HepG2 (cell line): Measurements from ENCODE around the gene CIT. TPM values are rescaled to one million over a fixed set of nuclear protein-coding genes. Genes with fewer than 3 reads are reported as not detected.

ENCODE experiments used
- CHCHD3 ChIP-seq: sonication (generic); formaldehyde crosslinking; IDR thresholded peaks from 2 replicates; pipeline ENCODE4 v1.8.0; 2022; ENCODE audit warnings: mild to moderate bottlenecking, missing genetic modification reagents, moderate library complexity
- DMAP1 ChIP-seq: IDR thresholded peaks from 2 replicates; pipeline ENCODE4 v1.6.1; 2016
- HNF4G ChIP-seq, 2 experiments: sonication (generic) in 1 of 2; formaldehyde crosslinking in 1 of 2; IDR thresholded peaks; 2 replicates each; pipeline versions ENCODE4 v1.4.0 to v1.6.1; 2011 to 2020; ENCODE audit warnings: borderline replicate concordance in 2 of 2, low read depth in 2 of 2, mild to moderate bottlenecking in 2 of 2, low read length in 1 of 2, missing genetic modification reagents in 1 of 2, moderate library complexity in 1 of 2
- IRF2 ChIP-seq: IDR thresholded peaks from 2 replicates; pipeline ENCODE4 v1.6.1; 2018; ENCODE audit warnings: missing genetic modification reagents, missing compliant biosample characterization
- KDM6A ChIP-seq: IDR thresholded peaks from 2 replicates; pipeline ENCODE4 v1.6.1; 2016; ENCODE audit warnings: low read depth
- MIER2 ChIP-seq: IDR thresholded peaks from 2 replicates; pipeline ENCODE4 v1.6.1; 2016; ENCODE audit warnings: missing biosample characterization, missing genetic modification reagents
- NR2F2 ChIP-seq: IDR thresholded peaks from 2 replicates; pipeline ENCODE4 v1.6.1; 2012; ENCODE audit warnings: low read depth, inconsistent platforms, borderline replicate concordance
- RCOR2 ChIP-seq: IDR thresholded peaks from 2 replicates; pipeline ENCODE4 v1.6.1; 2016; ENCODE audit warnings: missing biosample characterization, missing genetic modification reagents
- SOX5 ChIP-seq: IDR thresholded peaks from 2 replicates; pipeline ENCODE4 v1.6.1; 2016; ENCODE audit warnings: borderline replicate concordance
- ZNF75D ChIP-seq: sonication (generic); formaldehyde crosslinking; IDR thresholded peaks from 2 replicates; pipeline ENCODE4 v1.8.1; 2023; ENCODE audit warnings: missing genetic modification reagents, mild to moderate bottlenecking, borderline replicate concordance
- polyA plus RNA-seq, 8 experiments: library from polyadenylated mRNA; depleted of rRNA in 3 of 8; stranded (reverse) in 7 of 8; unstranded in 1 of 8; fragments of >200 nt; fragmentation: Illumina TruSeq in 4 of 8; extraction: Trizol in 4 of 8; gene quantifications; 2 replicates each; pipeline versions ENCODE4 v1.2.1 to v1.2.3, GENCODE V29; 2011 to 2016; ENCODE audit warnings: low read depth in 4 of 8, missing spikeins in 1 of 8, mixed read lengths in 1 of 8; ENCODE audit not compliant: insufficient read depth in 1 of 8
- total RNA-seq, 5 experiments: library from RNA; depleted of rRNA; stranded (reverse); fragments of >200 nt; fragmentation: Illumina TruSeq; extraction: Trizol; gene quantifications; 2 replicates each; pipeline ENCODE4 v1.2.3, GENCODE V29; 2016; ENCODE audit warnings: low read depth in 1 of 5
- TF ChIP-seq, protein P1 (sequence below): sonication (generic); formaldehyde crosslinking; IDR thresholded peaks from 2 replicates; pipeline ENCODE4 v1.4.0; 2020; ENCODE audit warnings: missing genetic modification reagents
- TF ChIP-seq, protein P2 (sequence below): IDR thresholded peaks from 2 replicates; pipeline ENCODE4 v1.6.1; 2018; ENCODE audit warnings: missing genetic modification reagents, mild to moderate bottlenecking, missing compliant biosample characterization
- TF ChIP-seq, protein P3 (sequence below), 2 experiments: sonication (generic) in 1 of 2; formaldehyde crosslinking in 1 of 2; IDR thresholded peaks; 2 replicates each; pipeline versions ENCODE4 v1.5.1 to v1.6.1; 2011 to 2020; ENCODE audit warnings: borderline replicate concordance in 1 of 2, low read depth in 1 of 2, low read length in 1 of 2, mild to moderate bottlenecking in 1 of 2, missing genetic modification reagents in 1 of 2, moderate library complexity in 1 of 2
- TF ChIP-seq, protein P4 (sequence below): sonication (generic); formaldehyde crosslinking; IDR thresholded peaks from 2 replicates; pipeline ENCODE4 v1.4.0; 2020; ENCODE audit warnings: missing genetic modification reagents
- TF ChIP-seq, protein P5 (sequence below): sonication (generic); formaldehyde crosslinking; IDR thresholded peaks from 2 replicates; pipeline ENCODE4 v1.5.0; 2020; ENCODE audit warnings: missing genetic modification reagents
- TF ChIP-seq, protein P6 (sequence below): sonication (generic); formaldehyde crosslinking; IDR thresholded peaks from 2 replicates; pipeline ENCODE4 v1.4.0; 2020; ENCODE audit warnings: missing genetic modification reagents
- TF ChIP-seq, protein P7 (sequence below): sonication (generic); formaldehyde crosslinking; IDR thresholded peaks from 2 replicates; pipeline ENCODE4 v1.8.1; 2023; ENCODE audit warnings: mild to moderate bottlenecking, inconsistent platforms, moderate library complexity, missing genetic modification reagents, borderline replicate concordance

CIT gene
- total and polyA plus RNA-seq, 2 of the 13 experiments (the other 11 are each of a cell fraction or from before 2014, with no cell fraction given) = 7.7 to 11.7 TPM

DNA sequence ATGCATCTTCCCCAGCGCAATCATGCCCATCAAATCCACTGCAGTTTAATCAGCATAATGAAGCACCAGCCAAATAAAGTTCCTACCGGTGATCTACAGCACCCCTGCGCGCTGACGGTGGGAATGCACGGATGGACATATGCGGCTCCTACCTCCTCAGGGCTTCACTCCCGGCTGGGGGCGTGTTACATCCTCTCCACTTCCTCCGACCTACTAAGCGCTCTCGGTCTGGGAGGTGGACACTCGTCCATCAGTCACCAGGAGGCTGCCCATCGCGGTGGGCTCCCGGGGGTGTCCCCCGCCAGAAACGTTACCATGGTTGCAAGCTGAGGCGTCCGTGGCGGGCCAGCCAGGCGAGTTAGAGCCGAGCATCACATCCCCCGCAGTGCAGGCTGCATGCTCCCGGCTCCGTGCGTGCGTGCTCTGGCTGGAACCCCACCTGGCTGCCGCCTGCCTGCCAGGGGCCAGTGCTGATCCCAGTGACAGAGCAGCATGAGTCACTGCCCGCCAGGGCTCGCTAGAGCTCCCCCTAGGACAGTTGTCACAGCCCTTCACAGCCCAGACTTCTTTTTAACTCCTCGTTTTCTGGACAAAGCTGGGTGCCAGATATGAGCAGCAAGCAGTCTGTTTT lies 73.0 kb downstream of the CIT start (continued):
- TF ChIP-seq, protein P1, sequence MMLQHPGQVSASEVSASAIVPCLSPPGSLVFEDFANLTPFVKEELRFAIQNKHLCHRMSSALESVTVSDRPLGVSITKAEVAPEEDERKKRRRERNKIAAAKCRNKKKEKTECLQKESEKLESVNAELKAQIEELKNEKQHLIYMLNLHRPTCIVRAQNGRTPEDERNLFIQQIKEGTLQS (CRISPR knock-in tag) = 0 out of 2 replicates have a peak, but pooled peaks have one; percentile 29
- TF ChIP-seq, protein P2, sequence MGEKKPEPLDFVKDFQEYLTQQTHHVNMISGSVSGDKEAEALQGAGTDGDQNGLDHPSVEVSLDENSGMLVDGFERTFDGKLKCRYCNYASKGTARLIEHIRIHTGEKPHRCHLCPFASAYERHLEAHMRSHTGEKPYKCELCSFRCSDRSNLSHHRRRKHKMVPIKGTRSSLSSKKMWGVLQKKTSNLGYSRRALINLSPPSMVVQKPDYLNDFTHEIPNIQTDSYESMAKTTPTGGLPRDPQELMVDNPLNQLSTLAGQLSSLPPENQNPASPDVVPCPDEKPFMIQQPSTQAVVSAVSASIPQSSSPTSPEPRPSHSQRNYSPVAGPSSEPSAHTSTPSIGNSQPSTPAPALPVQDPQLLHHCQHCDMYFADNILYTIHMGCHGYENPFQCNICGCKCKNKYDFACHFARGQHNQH (CRISPR knock-in tag) = no peak
- TF ChIP-seq HNF4G (IDR thresholded peaks at IDR 0.05; ENCODE audit: borderline replicate concordance, low read depth, low read length) = no peak
- no peak for TF ChIP-seq HNF4G (CRISPR knock-in tag; IDR thresholded peaks at IDR 0.05; ENCODE audit: borderline replicate concordance, low read depth)
- no peak for TF ChIP-seq MIER2
- TF ChIP-seq, protein P3, sequence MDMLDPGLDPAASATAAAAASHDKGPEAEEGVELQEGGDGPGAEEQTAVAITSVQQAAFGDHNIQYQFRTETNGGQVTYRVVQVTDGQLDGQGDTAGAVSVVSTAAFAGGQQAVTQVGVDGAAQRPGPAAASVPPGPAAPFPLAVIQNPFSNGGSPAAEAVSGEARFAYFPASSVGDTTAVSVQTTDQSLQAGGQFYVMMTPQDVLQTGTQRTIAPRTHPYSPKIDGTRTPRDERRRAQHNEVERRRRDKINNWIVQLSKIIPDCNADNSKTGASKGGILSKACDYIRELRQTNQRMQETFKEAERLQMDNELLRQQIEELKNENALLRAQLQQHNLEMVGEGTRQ (IDR thresholded peaks at IDR 0.05; ENCODE audit: low read depth, low read length) = no peak
- TF ChIP-seq, protein P3 (CRISPR knock-in tag; IDR thresholded peaks at IDR 0.05; ENCODE audit: borderline replicate concordance) = no peak
- TF ChIP-seq, protein P4, sequence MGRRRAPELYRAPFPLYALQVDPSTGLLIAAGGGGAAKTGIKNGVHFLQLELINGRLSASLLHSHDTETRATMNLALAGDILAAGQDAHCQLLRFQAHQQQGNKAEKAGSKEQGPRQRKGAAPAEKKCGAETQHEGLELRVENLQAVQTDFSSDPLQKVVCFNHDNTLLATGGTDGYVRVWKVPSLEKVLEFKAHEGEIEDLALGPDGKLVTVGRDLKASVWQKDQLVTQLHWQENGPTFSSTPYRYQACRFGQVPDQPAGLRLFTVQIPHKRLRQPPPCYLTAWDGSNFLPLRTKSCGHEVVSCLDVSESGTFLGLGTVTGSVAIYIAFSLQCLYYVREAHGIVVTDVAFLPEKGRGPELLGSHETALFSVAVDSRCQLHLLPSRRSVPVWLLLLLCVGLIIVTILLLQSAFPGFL = no peak
- TF ChIP-seq ZNF75D (CRISPR knock-in tag) = no peak
- TF ChIP-seq SOX5 (CRISPR knock-in tag) = no peak
- TF ChIP-seq IRF2 = no peak
- no peak for TF ChIP-seq DMAP1 (CRISPR knock-in tag)
- TF ChIP-seq, protein P5, sequence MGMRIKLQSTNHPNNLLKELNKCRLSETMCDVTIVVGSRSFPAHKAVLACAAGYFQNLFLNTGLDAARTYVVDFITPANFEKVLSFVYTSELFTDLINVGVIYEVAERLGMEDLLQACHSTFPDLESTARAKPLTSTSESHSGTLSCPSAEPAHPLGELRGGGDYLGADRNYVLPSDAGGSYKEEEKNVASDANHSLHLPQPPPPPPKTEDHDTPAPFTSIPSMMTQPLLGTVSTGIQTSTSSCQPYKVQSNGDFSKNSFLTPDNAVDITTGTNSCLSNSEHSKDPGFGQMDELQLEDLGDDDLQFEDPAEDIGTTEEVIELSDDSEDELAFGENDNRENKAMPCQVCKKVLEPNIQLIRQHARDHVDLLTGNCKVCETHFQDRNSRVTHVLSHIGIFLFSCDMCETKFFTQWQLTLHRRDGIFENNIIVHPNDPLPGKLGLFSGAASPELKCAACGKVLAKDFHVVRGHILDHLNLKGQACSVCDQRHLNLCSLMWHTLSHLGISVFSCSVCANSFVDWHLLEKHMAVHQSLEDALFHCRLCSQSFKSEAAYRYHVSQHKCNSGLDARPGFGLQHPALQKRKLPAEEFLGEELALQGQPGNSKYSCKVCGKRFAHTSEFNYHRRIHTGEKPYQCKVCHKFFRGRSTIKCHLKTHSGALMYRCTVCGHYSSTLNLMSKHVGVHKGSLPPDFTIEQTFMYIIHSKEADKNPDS (CRISPR knock-in tag) = no peak
- no peak for TF ChIP-seq NR2F2
- TF ChIP-seq, protein P6, sequence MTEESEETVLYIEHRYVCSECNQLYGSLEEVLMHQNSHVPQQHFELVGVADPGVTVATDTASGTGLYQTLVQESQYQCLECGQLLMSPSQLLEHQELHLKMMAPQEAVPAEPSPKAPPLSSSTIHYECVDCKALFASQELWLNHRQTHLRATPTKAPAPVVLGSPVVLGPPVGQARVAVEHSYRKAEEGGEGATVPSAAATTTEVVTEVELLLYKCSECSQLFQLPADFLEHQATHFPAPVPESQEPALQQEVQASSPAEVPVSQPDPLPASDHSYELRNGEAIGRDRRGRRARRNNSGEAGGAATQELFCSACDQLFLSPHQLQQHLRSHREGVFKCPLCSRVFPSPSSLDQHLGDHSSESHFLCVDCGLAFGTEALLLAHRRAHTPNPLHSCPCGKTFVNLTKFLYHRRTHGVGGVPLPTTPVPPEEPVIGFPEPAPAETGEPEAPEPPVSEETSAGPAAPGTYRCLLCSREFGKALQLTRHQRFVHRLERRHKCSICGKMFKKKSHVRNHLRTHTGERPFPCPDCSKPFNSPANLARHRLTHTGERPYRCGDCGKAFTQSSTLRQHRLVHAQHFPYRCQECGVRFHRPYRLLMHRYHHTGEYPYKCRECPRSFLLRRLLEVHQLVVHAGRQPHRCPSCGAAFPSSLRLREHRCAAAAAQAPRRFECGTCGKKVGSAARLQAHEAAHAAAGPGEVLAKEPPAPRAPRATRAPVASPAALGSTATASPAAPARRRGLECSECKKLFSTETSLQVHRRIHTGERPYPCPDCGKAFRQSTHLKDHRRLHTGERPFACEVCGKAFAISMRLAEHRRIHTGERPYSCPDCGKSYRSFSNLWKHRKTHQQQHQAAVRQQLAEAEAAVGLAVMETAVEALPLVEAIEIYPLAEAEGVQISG (CRISPR knock-in tag) = peak; percentile 34; the same call in 1 of the 2 replicates
- no peak for TF ChIP-seq KDM6A
- no peak for TF ChIP-seq RCOR2 (CRISPR knock-in tag)
- TF ChIP-seq, protein P7, sequence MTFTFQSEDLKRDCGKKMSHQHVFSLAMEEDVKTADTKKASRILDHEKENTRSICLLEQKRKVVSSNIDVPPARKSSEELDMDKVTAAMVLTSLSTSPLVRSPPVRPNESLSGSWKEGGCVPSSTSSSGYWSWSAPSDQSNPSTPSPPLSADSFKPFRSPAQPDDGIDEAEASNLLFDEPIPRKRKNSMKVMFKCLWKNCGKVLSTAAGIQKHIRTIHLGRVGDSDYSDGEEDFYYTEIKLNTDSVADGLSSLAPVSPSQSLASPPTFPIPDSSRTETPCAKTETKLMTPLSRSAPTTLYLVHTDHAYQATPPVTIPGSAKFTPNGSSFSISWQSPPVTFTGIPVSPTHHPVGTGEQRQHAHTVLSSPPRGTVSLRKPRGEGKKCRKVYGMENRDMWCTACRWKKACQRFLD (CRISPR knock-in tag) = no peak
- TF ChIP-seq CHCHD3 (CRISPR knock-in tag) = 0 out of 2 replicates have a peak, but pooled peaks have one; percentile 42
